Left renal pelvis (tissue), 4 donors: ENCODE measurements around the gene GOLGA5. TPM values are rescaled to one million over a fixed set of nuclear protein-coding genes. Genes with fewer than 3 reads are reported as not detected.

Source experiments
- DNase-seq, 4 donors: peaks; one replicate each; pipeline ENCODE4 v3.0.0-alpha.2; 2013; ENCODE audit warnings: low read depth in 4 of 4, low spot score in 3 of 4
- polyA plus RNA-seq, 4 donors: library from polyadenylated mRNA; unstranded; fragments of 120-200 nt; gene quantifications; one replicate each; pipeline ENCODE4 v1.2.1, GENCODE V29; 2013; ENCODE audit not compliant: insufficient read length in 4 of 4

GOLGA5 gene
- polyA plus RNA-seq, 4 donors = 39.8 to 52.4 (median 48.4) TPM

GRCh38 chr14:92874962-92875661 lies 81.0 kb downstream of the GOLGA5 start:
- no peak for DNase-seq

GRCh38 chr14:92877757-92878431 lies 83.8 kb downstream of the GOLGA5 start:
- no peak for DNase-seq

- DNase-seq = no peak
These were observed 86.2 kb downstream of the GOLGA5 start for GRCh38 chr14:92880351-92880750.

GRCh38 chr14:92880851-92881250 lies 86.7 kb downstream of the GOLGA5 start:
- DNase-seq = no peak

- no peak for DNase-seq
These were observed 89.0 kb downstream of the GOLGA5 start for GRCh38 chr14:92883066-92883465.

GRCh38 chr14:92884410-92884809 lies 90.3 kb downstream of the GOLGA5 start:
- DNase-seq = no peak

- no peak for DNase-seq
These were observed 91.4 kb downstream of the GOLGA5 start for GRCh38 chr14:92885279-92886061.

GRCh38 chr14:92886337-92886736 lies 92.2 kb downstream of the GOLGA5 start:
- no peak for DNase-seq

GRCh38 chr14:92887157-92887556 lies 93.1 kb downstream of the GOLGA5 start:
- DNase-seq = no peak

- no peak for DNase-seq
These were observed 94.8 kb downstream of the GOLGA5 start for GRCh38 chr14:92888896-92889295.

Other genes starting within 250 kb of the GOLGA5 start
- 100 to 1,000 TPM in 3 of 4 donors, 10 to 100 TPM in 1; 98.6 to 145 (median 111) TPM for gene LGMN, start 45.7 kb upstream of the GOLGA5 start, polyA plus RNA-seq
- gene CHGA, start 128.8 kb downstream of the GOLGA5 start, polyA plus RNA-seq = 1 to 10 TPM in 2 of 4 donors, under 1 TPM in 2; 0.26 to 1.6 (median 0.77) TPM